ENCODE data around the gene IL23R. TPM values are rescaled to one million over a fixed set of nuclear protein-coding genes. Genes with fewer than 3 reads are reported as not detected.

IL23R gene
- total RNA-seq, 1 donor from 2014 or later, result not detected

DNA sequence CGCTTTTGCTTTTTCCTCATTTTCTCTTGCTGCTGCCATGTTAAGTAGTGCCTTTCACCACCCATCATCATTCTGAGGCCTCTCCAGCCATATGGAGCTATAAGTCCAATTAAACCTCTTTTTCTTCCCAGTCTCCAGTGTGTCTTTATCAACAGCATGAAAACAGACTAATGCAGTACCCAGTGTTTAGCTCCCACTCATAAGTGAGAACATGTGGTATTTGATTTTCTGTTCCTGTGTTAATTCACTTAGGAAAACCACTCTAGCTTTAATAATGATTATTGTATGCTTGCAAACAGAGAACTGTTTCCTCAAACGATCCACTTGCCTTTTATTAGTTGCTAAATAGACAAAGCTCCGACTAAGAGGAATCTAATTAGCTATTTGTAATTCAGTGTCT is 43.3 kb downstream of the IL23R start:
- Mint-ChIP-seq H3K4me3 (ENCODE audit: unreplicated experiment) (no peak overlapping the region), H3K36me3 (ENCODE audit: low read depth, unreplicated experiment) (no peaks in the 10 kb centered on the region), H3K27ac (ENCODE audit: unreplicated experiment) (no peak overlapping the region), H3K9me3 (ENCODE audit: unreplicated experiment) (no peaks in the 10 kb centered on the region), H3K27me3 (ENCODE audit: low read depth, unreplicated experiment) (no peaks in the 10 kb centered on the region), H3K4me1 (ENCODE audit: low read depth, unreplicated experiment) (no peaks in the 10 kb centered on the region)
- Histone ChIP-seq H3K4me2 (ENCODE audit: low read length) (no peak overlapping the region), H3K4me3 (ENCODE audit: insufficient read depth, low read depth, low read length) (no peak overlapping the region), H2AFZ (ENCODE audit: low read depth, low read length) (no peak overlapping the region), H3K9me3 (ENCODE audit: insufficient read depth, low read depth, low read length) (no peaks in the 10 kb centered on the region), H4K20me1 (ENCODE audit: insufficient read depth, low read length) (no peaks in the 10 kb centered on the region), H3K27ac (ENCODE audit: low read depth, low read length) (no peak overlapping the region), H3K27me3 (ENCODE audit: insufficient read depth, low read length) (no peaks in the 10 kb centered on the region), H3K36me3 (ENCODE audit: insufficient read depth, low read length) (no peaks in the 10 kb centered on the region), H3K9ac (ENCODE audit: low read length) (no peak overlapping the region), H3K4me1 (ENCODE audit: insufficient read depth, low read length) (no peaks in the 10 kb centered on the region), H3K79me2 (ENCODE audit: insufficient read depth, low read length) (no peaks in the 10 kb centered on the region)
- no peak for TF ChIP-seq EZH2 (IDR thresholded peaks at IDR 0.05; ENCODE audit: insufficient read depth, low read length)
- TF ChIP-seq, protein P1, sequence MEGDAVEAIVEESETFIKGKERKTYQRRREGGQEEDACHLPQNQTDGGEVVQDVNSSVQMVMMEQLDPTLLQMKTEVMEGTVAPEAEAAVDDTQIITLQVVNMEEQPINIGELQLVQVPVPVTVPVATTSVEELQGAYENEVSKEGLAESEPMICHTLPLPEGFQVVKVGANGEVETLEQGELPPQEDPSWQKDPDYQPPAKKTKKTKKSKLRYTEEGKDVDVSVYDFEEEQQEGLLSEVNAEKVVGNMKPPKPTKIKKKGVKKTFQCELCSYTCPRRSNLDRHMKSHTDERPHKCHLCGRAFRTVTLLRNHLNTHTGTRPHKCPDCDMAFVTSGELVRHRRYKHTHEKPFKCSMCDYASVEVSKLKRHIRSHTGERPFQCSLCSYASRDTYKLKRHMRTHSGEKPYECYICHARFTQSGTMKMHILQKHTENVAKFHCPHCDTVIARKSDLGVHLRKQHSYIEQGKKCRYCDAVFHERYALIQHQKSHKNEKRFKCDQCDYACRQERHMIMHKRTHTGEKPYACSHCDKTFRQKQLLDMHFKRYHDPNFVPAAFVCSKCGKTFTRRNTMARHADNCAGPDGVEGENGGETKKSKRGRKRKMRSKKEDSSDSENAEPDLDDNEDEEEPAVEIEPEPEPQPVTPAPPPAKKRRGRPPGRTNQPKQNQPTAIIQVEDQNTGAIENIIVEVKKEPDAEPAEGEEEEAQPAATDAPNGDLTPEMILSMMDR (IDR thresholded peaks at IDR 0.05; ENCODE audit: insufficient read depth, low read depth, low read length), result no peak
- DNase-seq (ENCODE audit: low read depth) (no peak), FAIRE-seq (no peak)

- Mint-ChIP-seq H3K36me3 (ENCODE audit: low read depth, unreplicated experiment) (no peaks in the 10 kb centered on the region), H3K27me3 (ENCODE audit: low read depth, unreplicated experiment) (no peaks in the 10 kb centered on the region), H3K4me3 (ENCODE audit: unreplicated experiment) (no peak overlapping the region), H3K27ac (ENCODE audit: unreplicated experiment) (no peak overlapping the region), H3K4me1 (ENCODE audit: low read depth, unreplicated experiment) (no peaks in the 10 kb centered on the region), H3K9me3 (ENCODE audit: unreplicated experiment) (no peaks in the 10 kb centered on the region)
- Histone ChIP-seq H3K9ac (ENCODE audit: low read length) (no peak overlapping the region), H3K4me1 (ENCODE audit: insufficient read depth, low read length) (no peaks in the 10 kb centered on the region), H3K36me3 (ENCODE audit: insufficient read depth, low read length) (no peaks in the 10 kb centered on the region), H3K9me3 (ENCODE audit: insufficient read depth, low read depth, low read length) (no peaks in the 10 kb centered on the region), H3K27ac (ENCODE audit: low read depth, low read length) (no peak overlapping the region), H2AFZ (ENCODE audit: low read depth, low read length) (no peak overlapping the region), H3K4me3 (ENCODE audit: insufficient read depth, low read depth, low read length) (no peak overlapping the region), H3K4me2 (ENCODE audit: low read length) (no peak overlapping the region), H3K79me2 (ENCODE audit: insufficient read depth, low read length) (no peaks in the 10 kb centered on the region), H3K27me3 (ENCODE audit: insufficient read depth, low read length) (no peaks in the 10 kb centered on the region), H4K20me1 (ENCODE audit: insufficient read depth, low read length) (no peaks in the 10 kb centered on the region)
- TF ChIP-seq, protein P1 (IDR thresholded peaks at IDR 0.05; ENCODE audit: insufficient read depth, low read depth, low read length), result peak; percentile 58
- no peak for TF ChIP-seq EZH2 (IDR thresholded peaks at IDR 0.05; ENCODE audit: insufficient read depth, low read length)
- DNase-seq (ENCODE audit: low read depth), result peak; percentile 2
- peak; percentile 88 for FAIRE-seq
Measured at GRCh38 chr1:67211589-67212563, 45.6 kb downstream of the IL23R start.

DNA sequence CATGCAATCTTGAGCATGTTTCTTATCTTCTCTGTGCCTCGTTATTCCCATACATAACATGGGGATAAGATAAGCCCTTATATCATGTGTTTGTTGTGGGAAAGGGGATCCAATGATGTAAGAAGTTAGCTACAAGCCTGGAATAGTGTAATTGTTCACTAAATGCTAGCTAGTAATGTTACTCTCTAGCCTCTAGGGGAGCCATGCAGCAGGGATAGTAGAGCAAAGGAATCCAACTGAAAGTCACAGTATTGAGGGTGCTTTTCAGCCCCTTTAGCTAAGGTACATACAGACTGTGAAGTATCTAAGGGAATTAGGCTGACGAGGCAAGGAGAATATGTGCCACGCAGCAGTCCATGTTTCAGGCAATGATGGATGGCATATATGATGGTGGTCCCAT is 46.9 kb downstream of the IL23R start:
- Mint-ChIP-seq H3K27ac (ENCODE audit: unreplicated experiment) (no peak overlapping the region), H3K36me3 (ENCODE audit: low read depth, unreplicated experiment) (no peaks in the 10 kb centered on the region), H3K9me3 (ENCODE audit: unreplicated experiment) (no peaks in the 10 kb centered on the region), H3K4me3 (ENCODE audit: unreplicated experiment) (no peak overlapping the region), H3K27me3 (ENCODE audit: low read depth, unreplicated experiment) (no peaks in the 10 kb centered on the region), H3K4me1 (ENCODE audit: low read depth, unreplicated experiment) (no peaks in the 10 kb centered on the region)
- DNase-seq (ENCODE audit: low read depth) (peak; percentile 8), FAIRE-seq (no peak)
- Histone ChIP-seq H4K20me1 (ENCODE audit: insufficient read depth, low read length) (no peaks in the 10 kb centered on the region), H3K9me3 (ENCODE audit: insufficient read depth, low read depth, low read length) (no peaks in the 10 kb centered on the region), H2AFZ (ENCODE audit: low read depth, low read length) (no peak overlapping the region), H3K36me3 (ENCODE audit: insufficient read depth, low read length) (no peaks in the 10 kb centered on the region), H3K9ac (ENCODE audit: low read length) (no peak overlapping the region), H3K79me2 (ENCODE audit: insufficient read depth, low read length) (no peaks in the 10 kb centered on the region), H3K27ac (ENCODE audit: low read depth, low read length) (no peak overlapping the region), H3K27me3 (ENCODE audit: insufficient read depth, low read length) (no peaks in the 10 kb centered on the region), H3K4me1 (ENCODE audit: insufficient read depth, low read length) (no peaks in the 10 kb centered on the region), H3K4me3 (ENCODE audit: insufficient read depth, low read depth, low read length) (no peak overlapping the region), H3K4me2 (ENCODE audit: low read length) (no peak overlapping the region)
- TF ChIP-seq, protein P1 (IDR thresholded peaks at IDR 0.05; ENCODE audit: insufficient read depth, low read depth, low read length), result peak; percentile 73
- TF ChIP-seq EZH2 (IDR thresholded peaks at IDR 0.05; ENCODE audit: insufficient read depth, low read length), result no peak
